HUDEP-2 (cell line): ENCODE measurements around the gene GHITM.
"Not testable (repeated sequence)": the region's sequence is repeated elsewhere in the genome, so short reads cannot be mapped to it uniquely, and the experiment has no call there.

Source experiments
- DNase-seq, 76 experiments: peaks; one replicate each; lab custom pipeline; 2025; ENCODE audit not compliant: unreplicated experiment in 76 of 76; lab: John Stamatoyannopoulos, UW

Gene GHITM

GRCh38 chr10:84140036-84140379, 699 bp downstream of the GHITM start:
- peak in 5 of 76 experiments; percentile 6 to 35 (median 25) for DNase-seq

GRCh38 chr10:84147347-84147746, 8.0 kb downstream of the GHITM start:
- no peak for DNase-seq

- peak in 15 of 76 experiments; percentile 1 to 35 (median 8) for DNase-seq
Observed at GRCh38 chr10:84148006-84148597, 8.8 kb downstream of the GHITM start.

- no peak for DNase-seq
Observed at GRCh38 chr10:84149854-84150253, 10.5 kb downstream of the GHITM start.

- no peak for DNase-seq
Observed at GRCh38 chr10:84152769-84153168, 13.5 kb downstream of the GHITM start.

GRCh38 chr10:84155521-84155920, 16.2 kb downstream of the GHITM start:
- DNase-seq = no peak

GRCh38 chr10:84156009-84156408, 16.7 kb downstream of the GHITM start:
- DNase-seq = no peak

GRCh38 chr10:84156768-84157167, 17.5 kb downstream of the GHITM start:
- no peak for DNase-seq

- no peak for DNase-seq
Observed at GRCh38 chr10:84158061-84158460, 18.8 kb downstream of the GHITM start.

GRCh38 chr10:84158550-84158949, 19.2 kb downstream of the GHITM start:
- DNase-seq = no peak

GRCh38 chr10:84159076-84159685, 19.9 kb downstream of the GHITM start:
- no peak for DNase-seq

- no peak for DNase-seq
Observed at GRCh38 chr10:84160663-84161362, 21.5 kb downstream of the GHITM start.

- DNase-seq = no peak
Observed at GRCh38 chr10:84163996-84164395, 24.7 kb downstream of the GHITM start.

- DNase-seq = no peak
Observed at GRCh38 chr10:84164442-84164841, 25.1 kb downstream of the GHITM start.

- no peak for DNase-seq
Observed at GRCh38 chr10:84166620-84167288, 27.4 kb downstream of the GHITM start.

GRCh38 chr10:84167289-84167653, 28.0 kb downstream of the GHITM start:
- DNase-seq = not testable (repeated sequence)

- DNase-seq = not testable (repeated sequence)
Observed at GRCh38 chr10:84168382-84168781, 29.1 kb downstream of the GHITM start.

GRCh38 chr10:84171237-84171636, 31.9 kb downstream of the GHITM start:
- DNase-seq = not testable (repeated sequence)

GRCh38 chr10:84171700-84172466, 32.6 kb downstream of the GHITM start:
- not testable (repeated sequence) for DNase-seq

- no peak for DNase-seq
Observed at GRCh38 chr10:84172467-84173356, 33.4 kb downstream of the GHITM start.
